GM23248 (cell line): ENCODE measurements around the gene MRGPRX2. TPM values are rescaled to one million over a fixed set of nuclear protein-coding genes. Genes with fewer than 3 reads are reported as not detected.

Experiments used
- DNase-seq: peaks from one replicate; pipeline ENCODE4 v3.0.0-alpha.2; 2015
- H2AFZ ChIP-seq: fragments of 200-600 bp; sonication (generic); 2 replicates; pipeline ENCODE4 v1.6.1; 2016; ENCODE audit warnings: antibody characterized with exemption
- H3F3A ChIP-seq: fragments of 200-600 bp; sonication (generic); 2 replicates; pipeline ENCODE4 v1.6.1; 2016; ENCODE audit warnings: mild to moderate bottlenecking, antibody characterized with exemption, mixed run types; ENCODE audit not compliant: insufficient read depth
- H3K27ac ChIP-seq: fragments of 200-600 bp; sonication (generic); 2 replicates; pipeline ENCODE4 v1.5.1; 2016; ENCODE audit warnings: mild to moderate bottlenecking
- H3K27me3 ChIP-seq: fragments of 200-600 bp; sonication (generic); replicated peaks from 2 replicates; pipeline ENCODE4 v1.6.1; 2016; ENCODE audit warnings: mild to moderate bottlenecking; ENCODE audit not compliant: insufficient read depth
- H3K36me3 ChIP-seq: fragments of 200-600 bp; sonication (generic); 2 replicates; pipeline ENCODE4 v1.6.1; 2016; ENCODE audit warnings: low read depth, mild to moderate bottlenecking
- H3K4me1 ChIP-seq: fragments of 200-600 bp; sonication (generic); 2 replicates; pipeline ENCODE4 v1.6.1; 2016; ENCODE audit warnings: mild to moderate bottlenecking; ENCODE audit not compliant: insufficient read depth
- H3K4me2 ChIP-seq: fragments of 200-600 bp; sonication (generic); one replicate; pipeline ENCODE4 v1.6.1; 2016; ENCODE audit warnings: mild to moderate bottlenecking; ENCODE audit not compliant: unreplicated experiment
- H3K4me3 ChIP-seq: fragments of 200-600 bp; sonication (generic); 2 replicates; pipeline ENCODE4 v1.5.1; 2016; ENCODE audit warnings: mild to moderate bottlenecking
- H3K79me2 ChIP-seq: fragments of 200-600 bp; sonication (generic); 2 replicates; pipeline ENCODE4 v1.6.1; 2016; ENCODE audit warnings: mild to moderate bottlenecking; ENCODE audit not compliant: insufficient read depth
- H3K9ac ChIP-seq: fragments of 200-600 bp; sonication (generic); 2 replicates; pipeline ENCODE4 v1.6.1; 2016; ENCODE audit warnings: mild to moderate bottlenecking
- H3K9me2 ChIP-seq: fragments of 200-600 bp; sonication (generic); 2 replicates; pipeline ENCODE4 v1.6.1; 2016; ENCODE audit warnings: mixed run types, mild to moderate bottlenecking, moderate library complexity; ENCODE audit not compliant: insufficient read depth
- H3K9me3 ChIP-seq: fragments of 200-600 bp; sonication (generic); one replicate; pipeline ENCODE4 v1.6.1; 2017; ENCODE audit warnings: low read depth
- H4K20me1 ChIP-seq: fragments of 200-600 bp; sonication (generic); 2 replicates; pipeline ENCODE4 v1.6.0; 2016; ENCODE audit not compliant: insufficient read depth
- EZH2 ChIP-seq: fragments of 200-600 bp; sonication (generic); IDR thresholded peaks from 2 replicates; pipeline ENCODE4 v1.6.1; 2018; ENCODE audit warnings: antibody characterized with exemption, mild to moderate bottlenecking; ENCODE audit not compliant: insufficient read depth, poor library complexity, severe bottlenecking
- EZH2phosphoT487 ChIP-seq: fragments of 200-600 bp; sonication (generic); IDR thresholded peaks from 2 replicates; pipeline ENCODE4 v1.6.1; 2018; ENCODE audit warnings: antibody characterized with exemption, moderate library complexity, mild to moderate bottlenecking, low read depth; ENCODE audit not compliant: insufficient read depth
- WGBS, 2 experiments: methylation state at CpG; one replicate each; pipeline ENCODE4 v1.1.6; 2015 to 2017; ENCODE audit warnings: low lambda C conversion rate in 2 of 2, low coverage in 1 of 2; ENCODE audit errors: missing lambda C conversion rate in 2 of 2; 5-methylcytosine and 5-hydroxymethylcytosine counted together
- in situ Hi-C: fragments of 300-500 bp; cut with MboI; formaldehyde crosslinking; loops from 2 replicates; pipeline ENCODE4 v1.15.0; 2020
- polyA plus RNA-seq: library from polyadenylated mRNA; unstranded; fragments of >200 nt; fragmentation: Nextera tagmentation; extraction: Ambion mirVana; gene quantifications from 2 replicates; pipeline ENCODE4 v1.2.1, GENCODE V29; 2016
- total RNA-seq: library from RNA; depleted of rRNA; stranded (reverse); fragments of >200 nt; shearing (Covaris generic); gene quantifications from 2 replicates; pipeline ENCODE4 v1.2.3, GENCODE V29; 2014

MRGPRX2 gene
- total and polyA plus RNA-seq, 2 experiments from 2014 or later: not detected

DNA sequence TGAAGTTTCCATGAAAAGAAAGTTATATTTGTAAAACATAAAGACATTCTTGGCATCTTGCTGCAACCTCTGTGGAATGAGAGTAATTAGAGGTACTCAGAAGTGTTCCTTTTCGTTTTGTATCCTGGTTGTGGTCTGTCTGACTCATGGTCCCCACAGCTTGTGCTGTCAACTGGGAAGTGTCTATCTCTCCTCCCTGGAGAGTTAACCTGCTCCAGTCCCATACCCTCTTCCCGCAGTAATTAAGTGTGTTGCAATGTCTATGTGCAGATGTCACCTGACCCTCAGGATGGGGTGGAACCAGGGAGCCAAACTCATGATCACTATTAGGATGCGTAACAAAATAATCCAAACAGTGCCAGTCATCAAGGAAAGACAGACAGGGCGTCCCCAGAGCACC is 33.5 kb upstream of the MRGPRX2 start:
- H3K9me2 ChIP-seq: no peaks in the 10 kb centered on the region
- no peak for TF ChIP-seq EZH2phosphoT487
- TF ChIP-seq EZH2: no peak
- no peak overlapping the region for H3K4me3 ChIP-seq
- no peak overlapping the region for H3K4me2 ChIP-seq
- no peaks in the 10 kb centered on the region for H3K79me2 ChIP-seq
- H3K36me3 ChIP-seq: no peaks in the 10 kb centered on the region
- no peak overlapping the region for H3K27ac ChIP-seq
- no peaks in the 10 kb centered on the region for H3K9me3 ChIP-seq
- in situ Hi-C loops: no loop called here
- H3K9ac ChIP-seq: no peak overlapping the region
- H4K20me1 ChIP-seq: no peaks in the 10 kb centered on the region
- 32 to 42% methylated on average over 4 of the region's 4 CpGs for WGBS, 2 experiments
- H3K4me1 ChIP-seq: peaks cover 5% of the 10 kb centered on the region; the same call in 1 of the 2 replicates
- peaks cover 23% of the 10 kb centered on the region for H3K27me3 ChIP-seq
- no peak overlapping the region for H2AFZ ChIP-seq
- DNase-seq: peak; percentile 26
- H3F3A ChIP-seq: no peaks in the 10 kb centered on the region

GRCh38 chr11:19092850-19093249 is 32.3 kb upstream of the MRGPRX2 start:
- DNase-seq: no peak
- Histone ChIP-seq H3K4me2 (no peak overlapping the region), H3K79me2 (no peaks in the 10 kb centered on the region), H3K27ac (no peak overlapping the region), H3F3A (peaks cover 4% of the 10 kb centered on the region; the same call in 1 of the 2 replicates), H3K9ac (no peak overlapping the region), H3K27me3 (peaks cover 22% of the 10 kb centered on the region), H3K4me1 (peaks cover 9% of the 10 kb centered on the region), H2AFZ (no peak overlapping the region), H3K36me3 (no peaks in the 10 kb centered on the region), H4K20me1 (no peaks in the 10 kb centered on the region), H3K9me3 (no peaks in the 10 kb centered on the region), H3K9me2 (no peaks in the 10 kb centered on the region), H3K4me3 (no peak overlapping the region)
- in situ Hi-C loops: no loop called here
- TF ChIP-seq EZH2phosphoT487 (no peak), EZH2 (no peak)
- WGBS, 2 experiments: 88 to 95% methylated on average over 2 of the region's 2 CpGs

DNA sequence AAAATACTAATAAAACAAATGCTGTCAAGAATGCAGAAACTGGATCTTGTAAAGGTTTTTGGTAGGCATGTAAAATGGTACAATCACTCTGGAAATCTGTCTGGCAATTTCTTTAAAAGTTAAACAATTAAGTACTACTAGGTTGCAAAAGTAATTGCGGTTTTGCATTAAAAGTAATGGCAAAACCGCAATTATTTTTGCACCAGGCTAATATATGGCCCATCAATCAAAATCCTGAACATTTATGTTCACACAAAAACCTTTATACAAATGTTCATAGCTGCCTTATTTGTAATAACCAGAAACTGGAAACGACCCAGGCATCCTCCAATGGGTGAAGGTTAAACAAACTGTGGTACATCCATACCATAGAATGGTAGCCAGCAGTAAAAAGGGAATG is 31.8 kb upstream of the MRGPRX2 start:
- in situ Hi-C loops: no loop called here
- no peak for TF ChIP-seq EZH2
- TF ChIP-seq EZH2phosphoT487: no peak
- Histone ChIP-seq H3K9me2 (no peaks in the 10 kb centered on the region), H3K36me3 (no peaks in the 10 kb centered on the region), H3K4me3 (no peak overlapping the region), H3K4me2 (no peak overlapping the region), H4K20me1 (no peaks in the 10 kb centered on the region), H3K9me3 (no peaks in the 10 kb centered on the region), H3K9ac (no peak overlapping the region), H3F3A (peaks cover 6% of the 10 kb centered on the region; the same call in 1 of the 2 replicates), H3K27me3 (peaks cover 19% of the 10 kb centered on the region), H3K4me1 (peaks cover 12% of the 10 kb centered on the region), H2AFZ (no peak overlapping the region), H3K27ac (no peak overlapping the region), H3K79me2 (no peaks in the 10 kb centered on the region)
- DNase-seq: no peak
- 46 to 54% methylated on average over 3 of the region's 3 CpGs for WGBS, 2 experiments

GRCh38 chr11:19091366-19091765 is 30.8 kb upstream of the MRGPRX2 start:
- no peaks in the 10 kb centered on the region for H4K20me1 ChIP-seq
- no peak overlapping the region for H2AFZ ChIP-seq
- TF ChIP-seq EZH2phosphoT487 (no peak), EZH2 (no peak)
- no peak overlapping the region for H3K9ac ChIP-seq
- peaks cover 12% of the 10 kb centered on the region; the same call in 1 of the 2 replicates for H3F3A ChIP-seq
- H3K27me3 ChIP-seq: peaks cover 10% of the 10 kb centered on the region; the same call in 1 of the 2 replicates
- WGBS, 2 experiments: 73 to 88% methylated on average over 1 of the region's 1 CpG
- H3K4me2 ChIP-seq: no peak overlapping the region
- no peak overlapping the region for H3K27ac ChIP-seq
- H3K4me1 ChIP-seq: peaks cover 15% of the 10 kb centered on the region
- H3K36me3 ChIP-seq: no peaks in the 10 kb centered on the region
- H3K9me3 ChIP-seq: no peaks in the 10 kb centered on the region
- DNase-seq: no peak
- no peaks in the 10 kb centered on the region for H3K9me2 ChIP-seq
- H3K4me3 ChIP-seq: no peak overlapping the region
- in situ Hi-C loops: no loop called here
- no peaks in the 10 kb centered on the region for H3K79me2 ChIP-seq

GRCh38 chr11:19089421-19089820 is 28.9 kb upstream of the MRGPRX2 start:
- WGBS, 2 experiments: 74 to 76% methylated on average over 5 of the region's 5 CpGs
- in situ Hi-C loops: no loop called here

More at GRCh38 chr11:19089421-19089820, 28.9 kb upstream of the MRGPRX2 start:
- TF ChIP-seq EZH2 (no peak), EZH2phosphoT487 (no peak)
- Histone ChIP-seq H3K27me3 (0 out of 2 replicates have a peak, but pooled peaks cover 4% of the 10 kb centered on the region), H3K27ac (no peak overlapping the region), H3K79me2 (no peaks in the 10 kb centered on the region), H3K36me3 (no peaks in the 10 kb centered on the region), H4K20me1 (no peaks in the 10 kb centered on the region), H3K4me2 (no peak overlapping the region), H3K4me1 (peaks cover 15% of the 10 kb centered on the region), H3K9me3 (no peaks in the 10 kb centered on the region), H3K9ac (no peak overlapping the region), H2AFZ (no peak overlapping the region), H3K9me2 (no peaks in the 10 kb centered on the region), H3F3A (peaks cover 16% of the 10 kb centered on the region; the same call in 1 of the 2 replicates), H3K4me3 (no peak overlapping the region)
- DNase-seq: no peak
